HEK293 (cell line): ENCODE measurements around the gene UBIAD1.

Experiments
- CTCF ChIP-seq: fragments of 450-650 bp; formaldehyde crosslinking; IDR thresholded peaks from 2 replicates; pipeline ENCODE4 v1.5.1; 2016; ENCODE audit warnings: missing biosample characterization, missing genetic modification characterization
- GLI4 ChIP-seq: fragments of 450-650 bp; formaldehyde crosslinking; IDR thresholded peaks from 2 replicates; pipeline ENCODE4 v1.5.1; 2016; ENCODE audit warnings: missing biosample characterization, missing genetic modification characterization
- MYNN ChIP-seq: fragments of 450-650 bp; formaldehyde crosslinking; IDR thresholded peaks from 2 replicates; pipeline ENCODE4 v1.5.1; 2016; ENCODE audit warnings: missing biosample characterization, missing genetic modification characterization, borderline replicate concordance
- OSR2 ChIP-seq: fragments of 450-650 bp; formaldehyde crosslinking; IDR thresholded peaks from 2 replicates; pipeline ENCODE4 v1.5.1; 2016; ENCODE audit warnings: missing biosample characterization, missing genetic modification characterization
- PRDM1 ChIP-seq: fragments of 450-650 bp; formaldehyde crosslinking; IDR thresholded peaks from 2 replicates; pipeline ENCODE4; 2016; ENCODE audit warnings: missing biosample characterization, missing genetic modification characterization
- WT1 ChIP-seq: fragments of 450-650 bp; formaldehyde crosslinking; IDR thresholded peaks from 2 replicates; pipeline ENCODE4 v1.5.1; 2016; ENCODE audit warnings: missing biosample characterization, missing genetic modification characterization
- ZEB2 ChIP-seq: fragments of 450-650 bp; formaldehyde crosslinking; IDR thresholded peaks from 2 replicates; pipeline ENCODE4 v1.5.1; 2016; ENCODE audit warnings: missing biosample characterization, missing genetic modification characterization
- ZFP3 ChIP-seq: fragments of 450-650 bp; formaldehyde crosslinking; IDR thresholded peaks from 2 replicates; pipeline ENCODE4 v1.5.1; 2016; ENCODE audit warnings: low read depth, missing biosample characterization, missing genetic modification characterization
- ZFP37 ChIP-seq: fragments of 450-650 bp; formaldehyde crosslinking; IDR thresholded peaks from 2 replicates; pipeline ENCODE4 v1.5.1; 2016; ENCODE audit warnings: missing biosample characterization, missing genetic modification characterization
- ZFP69B ChIP-seq: fragments of 450-650 bp; formaldehyde crosslinking; IDR thresholded peaks from 2 replicates; pipeline ENCODE4 v1.5.1; 2016; ENCODE audit warnings: missing biosample characterization, missing genetic modification characterization
- ZNF138 ChIP-seq: fragments of 450-650 bp; formaldehyde crosslinking; IDR thresholded peaks from 2 replicates; pipeline ENCODE4 v1.5.1; 2016; ENCODE audit warnings: missing biosample characterization, missing genetic modification characterization, borderline replicate concordance
- ZNF266 ChIP-seq: fragments of 450-650 bp; formaldehyde crosslinking; IDR thresholded peaks from 2 replicates; pipeline ENCODE4 v1.5.1; 2016; ENCODE audit warnings: missing biosample characterization, missing genetic modification characterization, low read depth
- ZNF302 ChIP-seq: fragments of 450-650 bp; formaldehyde crosslinking; IDR thresholded peaks from 2 replicates; pipeline ENCODE4 v1.5.1; 2016; ENCODE audit warnings: missing biosample characterization, missing genetic modification characterization, low read depth
- ZNF362 ChIP-seq: fragments of 450-650 bp; formaldehyde crosslinking; IDR thresholded peaks from 2 replicates; pipeline ENCODE4 v1.5.1; 2016; ENCODE audit warnings: missing biosample characterization, missing genetic modification characterization
- ZNF544 ChIP-seq: fragments of 450-650 bp; formaldehyde crosslinking; IDR thresholded peaks from 2 replicates; pipeline ENCODE4 v1.5.0; 2017; ENCODE audit warnings: missing biosample characterization, missing genetic modification characterization
- ZNF555 ChIP-seq: fragments of 450-650 bp; formaldehyde crosslinking; conservative IDR thresholded peaks from 2 replicates; pipeline ENCODE4 v1.5.1; 2017; ENCODE audit warnings: missing biosample characterization, mild to moderate bottlenecking, missing genetic modification characterization, inconsistent platforms
- ZNF596 ChIP-seq: fragments of 450-650 bp; IDR thresholded peaks from 2 replicates; pipeline ENCODE4 v1.5.0; 2018; ENCODE audit warnings: missing biosample characterization, mild to moderate bottlenecking, missing genetic modification characterization, moderate library complexity
- ZNF626 ChIP-seq: fragments of 450-650 bp; sonication (Bioruptor Pico); formaldehyde crosslinking; IDR thresholded peaks from 2 replicates; pipeline ENCODE4 v1.5.1; 2018; ENCODE audit warnings: missing biosample characterization, missing genetic modification characterization, inconsistent platforms
- ZNF76 ChIP-seq: fragments of 450-650 bp; formaldehyde crosslinking; IDR thresholded peaks from 2 replicates; pipeline ENCODE4; 2016; ENCODE audit warnings: low read depth, missing biosample characterization, missing genetic modification characterization, borderline replicate concordance
- ZNF776 ChIP-seq: fragments of 450-650 bp; formaldehyde crosslinking; IDR thresholded peaks from 2 replicates; pipeline ENCODE4 v1.5.0; 2017; ENCODE audit warnings: missing biosample characterization, missing genetic modification characterization, borderline replicate concordance
- ZNF777 ChIP-seq: fragments of 450-650 bp; formaldehyde crosslinking; IDR thresholded peaks from 2 replicates; pipeline ENCODE4 v1.5.1; 2017; ENCODE audit warnings: missing biosample characterization, missing genetic modification characterization, borderline replicate concordance
- ZNF792 ChIP-seq: fragments of 450-650 bp; formaldehyde crosslinking; IDR thresholded peaks from 2 replicates; pipeline ENCODE4 v1.5.1; 2016; ENCODE audit warnings: missing biosample characterization, missing genetic modification characterization
- ZSCAN30 ChIP-seq: fragments of 450-650 bp; IDR thresholded peaks from 2 replicates; pipeline ENCODE4 v1.5.1; 2018; ENCODE audit warnings: missing biosample characterization, mild to moderate bottlenecking, missing genetic modification characterization, moderate library complexity
- TF ChIP-seq, protein P1 (sequence below): sonication (generic); formaldehyde crosslinking; IDR thresholded peaks from 2 replicates; pipeline ENCODE4 v1.8.1; 2022; ENCODE audit warnings: mild to moderate bottlenecking, moderate library complexity, missing genetic modification reagents
- TF ChIP-seq, protein P2 (sequence below): fragments of 450-650 bp; formaldehyde crosslinking; IDR thresholded peaks from 2 replicates; pipeline ENCODE4 v1.5.1; 2016; ENCODE audit warnings: missing biosample characterization, missing genetic modification characterization
- TF ChIP-seq, protein P3 (sequence below): fragments of 450-650 bp; formaldehyde crosslinking; IDR thresholded peaks from 2 replicates; pipeline ENCODE4 v1.5.1; 2016; ENCODE audit warnings: missing biosample characterization, missing genetic modification characterization, borderline replicate concordance
- TF ChIP-seq, protein P4 (sequence below): fragments of 450-650 bp; formaldehyde crosslinking; IDR thresholded peaks from 2 replicates; pipeline ENCODE4; 2016; ENCODE audit warnings: missing biosample characterization, missing genetic modification characterization

UBIAD1 gene

DNA sequence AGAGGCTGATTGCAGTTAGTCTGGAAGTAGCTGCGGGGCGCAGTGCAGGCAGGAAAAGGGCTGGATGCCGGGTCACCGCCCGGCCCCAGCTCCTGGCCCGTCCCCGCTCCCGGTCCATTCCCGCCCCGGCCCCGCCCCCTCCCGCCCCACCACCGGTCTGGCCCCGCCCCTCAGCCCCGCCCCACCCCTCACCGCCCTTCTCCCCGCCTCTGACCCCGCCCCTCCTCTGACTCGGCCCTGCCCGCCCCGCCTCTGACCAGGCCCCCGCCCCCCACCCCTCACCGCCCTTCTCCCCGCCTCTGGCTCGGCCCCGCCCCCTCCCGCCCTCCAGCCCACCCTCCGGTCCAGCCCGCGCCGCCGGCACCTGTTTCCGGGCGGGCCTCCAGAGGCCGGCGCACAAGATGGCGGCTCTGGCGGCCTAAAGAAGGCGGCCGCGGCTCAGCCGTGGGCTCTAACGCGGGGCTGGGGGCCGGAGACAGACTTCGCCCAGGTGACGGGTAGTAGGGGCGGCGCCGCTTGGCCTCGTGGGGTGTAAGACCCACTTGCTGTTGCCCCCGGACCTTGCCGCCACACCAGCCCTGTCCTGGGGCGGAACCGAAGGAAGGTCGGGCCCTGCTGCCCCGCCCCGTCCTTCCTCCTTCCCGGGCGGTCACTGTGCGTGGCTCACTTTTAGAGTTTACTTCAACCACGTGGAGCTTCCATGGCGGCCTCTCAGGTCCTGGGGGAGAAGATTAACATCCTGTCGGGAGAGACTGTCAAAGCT is at the start of gene UBIAD1 (continued):
- TF ChIP-seq, protein P1, sequence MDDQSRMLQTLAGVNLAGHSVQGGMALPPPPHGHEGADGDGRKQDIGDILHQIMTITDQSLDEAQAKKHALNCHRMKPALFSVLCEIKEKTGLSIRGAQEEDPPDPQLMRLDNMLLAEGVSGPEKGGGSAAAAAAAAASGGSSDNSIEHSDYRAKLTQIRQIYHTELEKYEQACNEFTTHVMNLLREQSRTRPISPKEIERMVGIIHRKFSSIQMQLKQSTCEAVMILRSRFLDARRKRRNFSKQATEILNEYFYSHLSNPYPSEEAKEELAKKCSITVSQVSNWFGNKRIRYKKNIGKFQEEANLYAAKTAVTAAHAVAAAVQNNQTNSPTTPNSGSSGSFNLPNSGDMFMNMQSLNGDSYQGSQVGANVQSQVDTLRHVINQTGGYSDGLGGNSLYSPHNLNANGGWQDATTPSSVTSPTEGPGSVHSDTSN (CRISPR knock-in tag), result 0 out of 2 replicates have a peak, but pooled peaks have one; percentile 2
- TF ChIP-seq OSR2, result no peak
- TF ChIP-seq ZNF776 (tag by site-specific recombination), result no peak
- no peak; the same call in 1 of the 2 replicates for TF ChIP-seq ZNF777 (tag by site-specific recombination)
- TF ChIP-seq CTCF (tag by site-specific recombination), result no peak
- TF ChIP-seq ZNF544 (tag by site-specific recombination), result no peak
- TF ChIP-seq, protein P2, sequence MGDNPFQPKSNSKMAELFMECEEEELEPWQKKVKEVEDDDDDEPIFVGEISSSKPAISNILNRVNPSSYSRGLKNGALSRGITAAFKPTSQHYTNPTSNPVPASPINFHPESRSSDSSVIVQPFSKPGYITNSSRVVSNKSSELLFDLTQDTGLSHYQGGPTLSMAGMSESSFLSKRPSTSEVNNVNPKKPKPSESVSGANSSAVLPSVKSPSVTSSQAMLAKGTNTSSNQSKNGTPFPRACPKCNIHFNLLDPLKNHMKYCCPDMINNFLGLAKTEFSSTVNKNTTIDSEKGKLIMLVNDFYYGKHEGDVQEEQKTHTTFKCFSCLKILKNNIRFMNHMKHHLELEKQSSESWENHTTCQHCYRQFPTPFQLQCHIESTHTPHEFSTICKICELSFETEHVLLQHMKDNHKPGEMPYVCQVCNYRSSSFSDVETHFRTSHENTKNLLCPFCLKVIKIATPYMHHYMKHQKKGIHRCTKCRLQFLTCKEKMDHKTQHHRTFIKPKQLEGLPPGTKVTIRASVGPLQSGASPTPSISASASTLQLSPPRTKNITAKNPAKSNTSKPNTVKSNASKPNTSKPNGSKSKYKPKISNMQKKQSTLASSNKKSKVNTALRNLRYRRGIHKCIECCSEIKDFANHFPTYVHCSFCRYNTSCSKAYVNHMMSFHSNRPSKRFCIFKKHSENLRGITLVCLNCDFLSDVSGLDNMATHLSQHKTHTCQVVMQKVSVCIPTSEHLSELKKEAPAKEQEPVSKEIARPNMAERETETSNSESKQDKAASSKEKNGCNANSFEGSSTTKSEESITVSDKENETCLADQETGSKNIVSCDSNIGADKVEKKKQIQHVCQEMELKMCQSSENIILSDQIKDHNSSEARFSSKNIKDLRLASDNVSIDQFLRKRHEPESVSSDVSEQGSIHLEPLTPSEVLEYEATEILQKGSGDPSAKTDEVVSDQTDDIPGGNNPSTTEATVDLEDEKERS (tag by site-specific recombination), result peak; percentile 83; the same call in 1 of the 2 replicates
- TF ChIP-seq, protein P3, sequence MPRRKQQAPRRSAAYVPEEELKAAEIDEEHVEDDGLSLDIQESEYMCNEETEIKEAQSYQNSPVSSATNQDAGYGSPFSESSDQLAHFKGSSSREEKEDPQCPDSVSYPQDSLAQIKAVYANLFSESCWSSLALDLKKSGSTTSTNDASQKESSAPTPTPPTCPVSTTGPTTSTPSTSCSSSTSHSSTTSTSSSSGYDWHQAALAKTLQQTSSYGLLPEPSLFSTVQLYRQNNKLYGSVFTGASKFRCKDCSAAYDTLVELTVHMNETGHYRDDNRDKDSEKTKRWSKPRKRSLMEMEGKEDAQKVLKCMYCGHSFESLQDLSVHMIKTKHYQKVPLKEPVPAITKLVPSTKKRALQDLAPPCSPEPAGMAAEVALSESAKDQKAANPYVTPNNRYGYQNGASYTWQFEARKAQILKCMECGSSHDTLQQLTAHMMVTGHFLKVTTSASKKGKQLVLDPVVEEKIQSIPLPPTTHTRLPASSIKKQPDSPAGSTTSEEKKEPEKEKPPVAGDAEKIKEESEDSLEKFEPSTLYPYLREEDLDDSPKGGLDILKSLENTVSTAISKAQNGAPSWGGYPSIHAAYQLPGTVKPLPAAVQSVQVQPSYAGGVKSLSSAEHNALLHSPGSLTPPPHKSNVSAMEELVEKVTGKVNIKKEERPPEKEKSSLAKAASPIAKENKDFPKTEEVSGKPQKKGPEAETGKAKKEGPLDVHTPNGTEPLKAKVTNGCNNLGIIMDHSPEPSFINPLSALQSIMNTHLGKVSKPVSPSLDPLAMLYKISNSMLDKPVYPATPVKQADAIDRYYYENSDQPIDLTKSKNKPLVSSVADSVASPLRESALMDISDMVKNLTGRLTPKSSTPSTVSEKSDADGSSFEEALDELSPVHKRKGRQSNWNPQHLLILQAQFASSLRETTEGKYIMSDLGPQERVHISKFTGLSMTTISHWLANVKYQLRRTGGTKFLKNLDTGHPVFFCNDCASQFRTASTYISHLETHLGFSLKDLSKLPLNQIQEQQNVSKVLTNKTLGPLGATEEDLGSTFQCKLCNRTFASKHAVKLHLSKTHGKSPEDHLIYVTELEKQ (tag by site-specific recombination), result peak; percentile 36; the same call in 1 of the 2 replicates
- peak; percentile 48; the same call in 1 of the 2 replicates for TF ChIP-seq ZFP69B (tag by site-specific recombination)
- peak; percentile 84 for TF ChIP-seq ZSCAN30 (tag by site-specific recombination)
- no peak for TF ChIP-seq ZNF138
- TF ChIP-seq WT1 (tag by site-specific recombination), result peak; percentile 65; the same call in 1 of the 2 replicates
- TF ChIP-seq ZNF266 (tag by site-specific recombination), result no peak
- no peak for TF ChIP-seq ZNF302 (tag by site-specific recombination)
- no peak for TF ChIP-seq PRDM1 (tag by site-specific recombination)
- TF ChIP-seq, protein P4, sequence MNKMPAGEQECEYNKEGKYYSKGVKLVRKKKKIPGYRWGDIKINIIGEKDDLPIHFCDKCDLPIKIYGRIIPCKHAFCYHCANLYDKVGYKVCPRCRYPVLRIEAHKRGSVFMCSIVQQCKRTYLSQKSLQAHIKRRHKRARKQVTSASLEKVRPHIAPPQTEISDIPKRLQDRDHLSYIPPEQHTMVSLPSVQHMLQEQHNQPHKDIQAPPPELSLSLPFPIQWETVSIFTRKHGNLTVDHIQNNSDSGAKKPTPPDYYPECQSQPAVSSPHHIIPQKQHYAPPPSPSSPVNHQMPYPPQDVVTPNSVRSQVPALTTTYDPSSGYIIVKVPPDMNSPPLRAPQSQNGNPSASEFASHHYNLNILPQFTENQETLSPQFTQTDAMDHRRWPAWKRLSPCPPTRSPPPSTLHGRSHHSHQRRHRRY (tag by site-specific recombination), result no peak
- TF ChIP-seq ZNF792 (tag by site-specific recombination), result peak; percentile 71; the same call in 1 of the 2 replicates
- TF ChIP-seq ZEB2 (tag by site-specific recombination), result peak; percentile 92
- no peak for TF ChIP-seq ZNF555 (tag by site-specific recombination)
- TF ChIP-seq ZNF76 (tag by site-specific recombination), result peak; percentile 76
- TF ChIP-seq ZFP3 (tag by site-specific recombination), result no peak
- 0 out of 2 replicates have a peak, but pooled peaks have one; percentile 28 for TF ChIP-seq MYNN (tag by site-specific recombination)
- TF ChIP-seq ZNF362 (tag by site-specific recombination), result no peak
- no peak for TF ChIP-seq ZNF626
- no peak for TF ChIP-seq GLI4 (tag by site-specific recombination)
- peak; percentile 95 for TF ChIP-seq ZFP37 (tag by site-specific recombination)
- no peak for TF ChIP-seq ZNF596 (tag by site-specific recombination)
